KBM-7 (cell line): Measurements from ENCODE around the gene ERC2.

ENCODE experiments used
- DNase-seq: peaks from one replicate; pipeline ENCODE4 v3.0.0-alpha.2; 2015
- in situ Hi-C: fragments of 300-500 bp; cut with MboI; formaldehyde crosslinking; loops from 2 replicates; pipeline ENCODE4 v1.14.3; 2020; ENCODE audit warnings: low sequenced_read_pairs, low pct_unique_long_range_greater_than_20kb, mixed read lengths

The ERC2 gene

GRCh38 chr3:55804170-55805095 lies 663.8 kb downstream of the ERC2 start:
- DNase-seq: no peak
- in situ Hi-C loops: no loop called here

- in situ Hi-C loops: no loop called here
- DNase-seq: no peak
Observed at GRCh38 chr3:55802816-55803215, 665.5 kb downstream of the ERC2 start.

- DNase-seq: no peak
- in situ Hi-C loops: no loop called here
Observed at GRCh38 chr3:55801676-55802075, 666.6 kb downstream of the ERC2 start.

GRCh38 chr3:55801068-55801467 lies 667.2 kb downstream of the ERC2 start:
- in situ Hi-C loops: no loop called here
- DNase-seq: no peak

- no peak for DNase-seq
- in situ Hi-C loops: no loop called here
Observed at GRCh38 chr3:55797775-55798174, 670.5 kb downstream of the ERC2 start.

GRCh38 chr3:55797084-55797483 lies 671.2 kb downstream of the ERC2 start:
- no peak for DNase-seq
- in situ Hi-C loops: no loop called here

GRCh38 chr3:55796533-55796932 lies 671.7 kb downstream of the ERC2 start:
- in situ Hi-C loops: no loop called here
- DNase-seq: no peak

- DNase-seq: no peak
- in situ Hi-C loops: no loop called here
Observed at GRCh38 chr3:55795746-55796145, 672.5 kb downstream of the ERC2 start.

- no peak for DNase-seq
- in situ Hi-C loops: no loop called here
Observed at GRCh38 chr3:55795296-55795695, 673.0 kb downstream of the ERC2 start.

GRCh38 chr3:55792742-55793141 lies 675.5 kb downstream of the ERC2 start:
- in situ Hi-C loops: no loop called here
- DNase-seq: no peak

- no peak for DNase-seq
- in situ Hi-C loops: no loop called here
Observed at GRCh38 chr3:55792009-55792408, 676.3 kb downstream of the ERC2 start.

- in situ Hi-C loops: no loop called here
- DNase-seq: peak; percentile 8
Observed at GRCh38 chr3:55790596-55791350, 677.5 kb downstream of the ERC2 start.

GRCh38 chr3:55789516-55789915 lies 678.8 kb downstream of the ERC2 start:
- in situ Hi-C loops: no loop called here
- DNase-seq: no peak

- in situ Hi-C loops: no loop called here
- peak; percentile 7 for DNase-seq
Observed at GRCh38 chr3:55782807-55783206, 685.5 kb downstream of the ERC2 start.

GRCh38 chr3:55782351-55782750 lies 685.9 kb downstream of the ERC2 start:
- in situ Hi-C loops: no loop called here
- DNase-seq: no peak

- no peak for DNase-seq
- in situ Hi-C loops: no loop called here
Observed at GRCh38 chr3:55780913-55781312, 687.4 kb downstream of the ERC2 start.

- DNase-seq: no peak
- in situ Hi-C loops: no loop called here
Observed at GRCh38 chr3:55779543-55779942, 688.7 kb downstream of the ERC2 start.

- in situ Hi-C loops: no loop called here
- no peak for DNase-seq
Observed at GRCh38 chr3:55775366-55776154, 692.7 kb downstream of the ERC2 start.

GRCh38 chr3:55774856-55775255 lies 693.4 kb downstream of the ERC2 start:
- no peak for DNase-seq
- in situ Hi-C loops: no loop called here

- no peak for DNase-seq
- in situ Hi-C loops: no loop called here
Observed at GRCh38 chr3:55771503-55771902, 696.8 kb downstream of the ERC2 start.
